CD4-positive, alpha-beta T cell treated with Interferon alpha-2 for 1 hour (primary cell): ENCODE measurements around the gene ENAH.
"Not testable (repeated sequence)": the region's sequence is repeated elsewhere in the genome, so short reads cannot be mapped to it uniquely, and the experiment has no call there.

Experiments
- DNase-seq, 2 donors: peaks; one replicate each; pipeline ENCODE4 v3.0.0-alpha.2; 2020 to 2022

The ENAH gene

GRCh38 chr1:225484657-225485214, 168.2 kb downstream of the ENAH start:
- no peak for DNase-seq

- no peak for DNase-seq
These were observed 168.9 kb downstream of the ENAH start for GRCh38 chr1:225483818-225484656.

- DNase-seq, result no peak
These were observed 170.4 kb downstream of the ENAH start for GRCh38 chr1:225482421-225482950.

- DNase-seq, result no peak
These were observed 171.2 kb downstream of the ENAH start for GRCh38 chr1:225481738-225482137.

GRCh38 chr1:225480825-225481434, 172.0 kb downstream of the ENAH start:
- peak; percentile 43 to 51 for DNase-seq

- no peak for DNase-seq
These were observed 172.8 kb downstream of the ENAH start for GRCh38 chr1:225479996-225480720.

- no peak for DNase-seq
These were observed 173.6 kb downstream of the ENAH start for GRCh38 chr1:225479341-225479740.

- no peak for DNase-seq
These were observed 175.5 kb downstream of the ENAH start for GRCh38 chr1:225477296-225477911.

GRCh38 chr1:225476538-225476988, 176.4 kb downstream of the ENAH start:
- no peak for DNase-seq

- DNase-seq, result no peak
These were observed 176.8 kb downstream of the ENAH start for GRCh38 chr1:225476100-225476511.

- DNase-seq, result peak; percentile 54 to 75
These were observed 177.7 kb downstream of the ENAH start for GRCh38 chr1:225474986-225475820.

GRCh38 chr1:225474439-225474985, 178.4 kb downstream of the ENAH start:
- no peak for DNase-seq

GRCh38 chr1:225473676-225474438, 179.1 kb downstream of the ENAH start:
- not testable (repeated sequence) for DNase-seq

- DNase-seq, result peak; percentile 30 to 59
These were observed 179.7 kb downstream of the ENAH start for GRCh38 chr1:225473266-225473665.

- DNase-seq, result no peak
These were observed 181.2 kb downstream of the ENAH start for GRCh38 chr1:225471453-225472301.

- no peak for DNase-seq
These were observed 181.8 kb downstream of the ENAH start for GRCh38 chr1:225471109-225471452.

GRCh38 chr1:225470211-225471108, 182.5 kb downstream of the ENAH start:
- DNase-seq, result no peak

GRCh38 chr1:225469051-225469450, 183.9 kb downstream of the ENAH start:
- DNase-seq, result no peak
